GM12878 (cell line): ENCODE results near the gene MYO16. TPM values are rescaled to one million over a fixed set of nuclear protein-coding genes. Genes with fewer than 3 reads are reported as not detected.

Source experiments
- ATAC-seq: fragments of 200-7000 bp; cut with Tn5 transposase; 3 replicates; pipeline ENCODE4 v1.9.1; 2020; ENCODE audit warnings: mild to moderate bottlenecking, moderate library complexity
- BruUV-seq: library from RNA; stranded (reverse); fragments of 400-500 nt; replicated peaks from 2 replicates; lab custom pipeline; 2021; lab: Mats Ljungman, UMichigan
- CTCF ChIA-PET: fragments of 300-600 bp; sonication (Branson Sonifier 250); formaldehyde crosslinking; extraction: SDS; loops from one replicate; lab custom pipeline; 2021; ENCODE audit warnings: inconsistent platforms; lab: Yijun Ruan, JAX
- POLR2A ChIA-PET: fragments of 350-600 bp; formaldehyde crosslinking; extraction: SDS; loops from one replicate; lab custom pipeline; 2021; ENCODE audit warnings: inconsistent platforms; lab: Charles Lee
- RAD21 ChIA-PET: fragments of 300-600 bp; sonication (Branson Sonifier 250); formaldehyde crosslinking; loops from one replicate; lab custom pipeline; 2023; ENCODE audit warnings: antibody characterized with exemption; ENCODE audit not compliant: unreplicated experiment; lab: Charles Lee
- SMC1A ChIA-PET: fragments of 300-600 bp; sonication (Branson Sonifier 250); formaldehyde crosslinking; loops from one replicate; lab custom pipeline; 2023; ENCODE audit not compliant: unreplicated experiment, uncharacterized antibody; lab: Charles Lee
- DNase-seq: peaks from one replicate; pipeline ENCODE4 v3.0.0-alpha.2; 2011; ENCODE audit warnings: low read depth, low spot score
- FAIRE-seq: peaks from 3 replicates; lab custom pipeline; 2011; peaks lifted over from hg19 to GRCh38; lab: Jason Lieb, UNC
- H2AFZ ChIP-seq: 2 replicates; pipeline ENCODE4 v1.6.0; 2011; ENCODE audit warnings: low read depth, low read length, control low read depth; ENCODE audit not compliant: control insufficient read depth
- H3K27ac ChIP-seq: 2 replicates; pipeline ENCODE4 v1.5.1; 2011; ENCODE audit warnings: control low read depth; ENCODE audit not compliant: control insufficient read depth, insufficient read depth
- H3K27me3 ChIP-seq, 2 experiments: replicated peaks in 1 of 2; 2 replicates each; pipeline versions ENCODE4 v1.6.0 to v1.6.1; 2011; ENCODE audit warnings: low read length in 1 of 2; ENCODE audit not compliant: control insufficient read depth in 2 of 2, insufficient read depth in 2 of 2
- H3K36me3 ChIP-seq, 2 experiments: 2 replicates each; pipeline ENCODE4 v1.5.1; 2011; ENCODE audit warnings: low read length in 1 of 2; ENCODE audit not compliant: control insufficient read depth in 2 of 2, insufficient read depth in 2 of 2
- H3K4me1 ChIP-seq: 2 replicates; pipeline ENCODE4 v1.6.1; 2011; ENCODE audit warnings: mild to moderate bottlenecking, low read length, moderate library complexity, mixed read lengths; ENCODE audit not compliant: control insufficient read depth, insufficient read depth
- H3K4me2 ChIP-seq: 2 replicates; pipeline ENCODE4 v1.6.0; 2011; ENCODE audit warnings: control low read depth; ENCODE audit not compliant: control insufficient read depth, insufficient read depth
- H3K4me3 ChIP-seq: fragments of 200-600 bp; sonication (generic); 2 replicates; pipeline ENCODE4 v1.5.1; 2016
- H3K79me2 ChIP-seq: 2 replicates; pipeline ENCODE4 v1.6.0; 2011; ENCODE audit warnings: low read length; ENCODE audit not compliant: control insufficient read depth, insufficient read depth
- H3K9ac ChIP-seq: 2 replicates; pipeline ENCODE4 v1.8.0; 2011; ENCODE audit warnings: low read length, control low read depth, mixed read lengths; ENCODE audit not compliant: control insufficient read depth, insufficient read depth
- H3K9me3 ChIP-seq: replicated peaks from 3 replicates; pipeline ENCODE4 v1.5.1; 2011; ENCODE audit warnings: mild to moderate bottlenecking, low read length; ENCODE audit not compliant: control insufficient read depth, insufficient read depth
- H4K20me1 ChIP-seq: 2 replicates; pipeline ENCODE4 v1.6.0; 2011; ENCODE audit not compliant: control insufficient read depth, insufficient read depth
- E2F8 ChIP-seq: fragments of 450-650 bp; IDR thresholded peaks from 2 replicates; pipeline ENCODE4 v1.6.1; 2018; ENCODE audit warnings: mild to moderate bottlenecking, low read depth, moderate library complexity; ENCODE audit not compliant: partially characterized antibody
- IRF5 ChIP-seq: fragments of 450-650 bp; IDR thresholded peaks from 2 replicates; pipeline ENCODE4 v1.6.1; 2017; ENCODE audit warnings: borderline replicate concordance
- NFYA ChIP-seq: IDR thresholded peaks from 2 replicates; pipeline ENCODE4 v1.6.1; 2011; ENCODE audit warnings: low read depth, mild to moderate bottlenecking, low read length, improper control_type of control experiment, borderline replicate concordance
- NKRF ChIP-seq: fragments of 450-650 bp; conservative IDR thresholded peaks from 2 replicates; pipeline ENCODE4 v1.6.1; 2017; ENCODE audit warnings: mild to moderate bottlenecking, moderate library complexity
- REST ChIP-seq: IDR thresholded peaks from 2 replicates; pipeline ENCODE4 v1.6.1; 2012; ENCODE audit warnings: mild to moderate bottlenecking, low read depth, low read length
- TARDBP ChIP-seq: IDR thresholded peaks from 2 replicates; pipeline ENCODE4 v1.6.1; 2016; ENCODE audit warnings: borderline replicate concordance
- TBL1XR1 ChIP-seq: IDR thresholded peaks from 2 replicates; pipeline ENCODE4 v1.6.1; 2012; ENCODE audit warnings: low read depth, low read length, improper control_type of control experiment
- ZBTB33 ChIP-seq: fragments of 450-650 bp; IDR thresholded peaks from 2 replicates; pipeline ENCODE4 v1.6.1; 2017; ENCODE audit warnings: mild to moderate bottlenecking
- WGBS: methylation state at CpG from one replicate; pipeline ENCODE4 v1.1.6; 2016; ENCODE audit warnings: low lambda C conversion rate; ENCODE audit not compliant: insufficient replicate concordance, insufficient coverage; ENCODE audit errors: missing lambda C conversion rate; 5-methylcytosine and 5-hydroxymethylcytosine counted together
- in situ Hi-C: fragments of 300-500 bp; cut with MboI; formaldehyde crosslinking; loops from 9 replicates; pipeline ENCODE4 v1.14.3; 2018; ENCODE audit warnings: mixed read lengths
- intact Hi-C: fragments of 100-400 bp; cut with micrococcal nuclease; formaldehyde crosslinking; loops from one replicate; pipeline ENCODE4 v1.14.2; 2022; ENCODE audit not compliant: unreplicated experiment
- polyA plus RNA-seq, 11 experiments: library from polyadenylated mRNA; depleted of rRNA in 4 of 11; unstranded in 6 of 11; stranded (reverse) in 5 of 11; fragments of >200 nt; fragmentation: Nextera tagmentation in 4 of 11; fragmentation: Illumina TruSeq in 1 of 11; extraction: Ambion mirVana in 4 of 11; extraction: Trizol in 1 of 11; gene quantifications; 1 replicate in 1 of 11; 2 replicates in 10 of 11; pipeline versions ENCODE4 v1.2.1 to v1.2.3, GENCODE V29; 2011 to 2016; ENCODE audit warnings: inconsistent platforms in 2 of 11, missing spikeins in 2 of 11, low read depth in 1 of 11
- total RNA-seq, 4 experiments: library from RNA; depleted of rRNA in 3 of 4; stranded (reverse); fragments of >200 nt in 3 of 4; fragmentation: Illumina TruSeq in 1 of 4; extraction: Trizol in 1 of 4; gene quantifications; 2 replicates each; pipeline versions ENCODE4 v1.2.1 to v1.2.3, GENCODE V29; 2013 to 2021

Gene MYO16
- total and polyA plus RNA-seq, 10 of the 15 experiments (the other 5 are each of a cell fraction or from before 2014, with no cell fraction given) = under 0.01 to 1.7 (median 0.05) TPM; not detected in 4

- SMC1A ChIA-PET = interaction anchor here (1.1 kb wide), 1 partner anchor 28 kb away, joined by 4 read pairs; no protein-coding TSS in a partner anchor
- no peak overlapping the region for H2AFZ ChIP-seq
- TF ChIP-seq NFYA (no peak), E2F8 (no peak), TARDBP (no peak), NKRF (no peak), TBL1XR1 (no peak), ZBTB33 (no peak), IRF5 (no peak), REST (no peak)
These were observed 198.8 kb downstream of the MYO16 start for GRCh38 chr13:108828086-108828815.

More at GRCh38 chr13:108828086-108828815, 198.8 kb downstream of the MYO16 start:
- no peak overlapping the region for H3K9ac ChIP-seq
- H4K20me1 ChIP-seq = no peaks in the 10 kb centered on the region
- ChIA-PET CTCF (interaction anchor here (0.5 to 2.1 kb wide), 3 partner anchors 11 to 861 kb away, joined by 3 to 4 read pairs (median 3); no protein-coding TSS in a partner anchor), POLR2A (no interaction called here), RAD21 (no interaction called here)
- no peak for FAIRE-seq
- BruUV-seq = no TSS peak
- H3K9me3 ChIP-seq = no peaks in the 10 kb centered on the region; the same call in 2 of the 3 replicates
- in situ Hi-C loops = no loop called here
- 22% methylated on average over 9 of the region's 9 CpGs for WGBS
- no peak overlapping the region for H3K27ac ChIP-seq
- H3K36me3 ChIP-seq = no peaks in the 10 kb centered on the region
- H3K4me3 ChIP-seq = no peak overlapping the region
- ATAC-seq = no peak
- no peaks in the 10 kb centered on the region for H3K27me3 ChIP-seq
- no peak overlapping the region for H3K4me2 ChIP-seq
- H3K79me2 ChIP-seq = no peaks in the 10 kb centered on the region
- intact Hi-C loops = no loop called here
- no peaks in the 10 kb centered on the region for H3K4me1 ChIP-seq
- DNase-seq = no peak
